Hepatocyte (in vitro differentiated cells): ENCODE measurements around the gene COL15A1.

Experiments used
- CTCF ChIP-seq: fragments of 200-600 bp; sonication (generic); IDR thresholded peaks from 2 replicates; pipeline ENCODE4 v1.5.1; 2016; ENCODE audit warnings: antibody characterized with exemption, mild to moderate bottlenecking; ENCODE audit not compliant: poor library complexity
- EZH2phosphoT487 ChIP-seq: fragments of 200-600 bp; sonication (generic); IDR thresholded peaks from one replicate; pipeline ENCODE4 v1.6.1; 2018; ENCODE audit warnings: antibody characterized with exemption, mild to moderate bottlenecking, low read depth, moderate library complexity; ENCODE audit not compliant: unreplicated experiment, severe bottlenecking

GRCh38 chr9:99070681-99071080, 127.0 kb downstream of the COL15A1 start:
- TF ChIP-seq CTCF: no peak
- TF ChIP-seq EZH2phosphoT487: no peak
